Adrenal gland (tissue), 12 donors: Measurements from ENCODE around the gene CSTPP1. TPM values are rescaled to one million over a fixed set of nuclear protein-coding genes. Genes with fewer than 3 reads are reported as not detected.

ENCODE experiments used
- DNase-seq, 7 donors: peaks; one replicate each; pipeline ENCODE4 v3.0.0-alpha.2; 2019 to 2020
- H3K27ac ChIP-seq, 5 donors: fragments of 200-600 bp; sonication (generic) in 4 of 5; 1 replicate in 3 of 5; 2 replicates in 2 of 5; pipeline versions ENCODE4 v1.5.1 to v1.8.0; 2016 to 2020; ENCODE audit warnings: mild to moderate bottlenecking in 1 of 5
- H3K27me3 ChIP-seq: fragments of 200-600 bp; 2 replicates; pipeline ENCODE4 v1.8.0; 2021
- H3K36me3 ChIP-seq, 2 donors: fragments of 200-600 bp; replicated peaks in 1 of 2; 1 replicate in 1 of 2; 2 replicates in 1 of 2; pipeline versions ENCODE4 v1.5.1 to v1.8.0; 2018 to 2022
- H3K4me1 ChIP-seq, 2 donors: fragments of 200-600 bp; replicated peaks in 1 of 2; 1 replicate in 1 of 2; 2 replicates in 1 of 2; pipeline versions ENCODE4 v1.5.1 to v1.8.0; 2018 to 2021
- H3K4me3 ChIP-seq, 4 donors: fragments of 200-600 bp; sonication (generic) in 3 of 4; one replicate each; pipeline ENCODE4 v1.5.1; 2016 to 2018
- H3K9me3 ChIP-seq, 3 donors: fragments of 200-600 bp; sonication (generic) in 1 of 3; replicated peaks in 1 of 3; 1 replicate in 2 of 3; 2 replicates in 1 of 3; pipeline versions ENCODE4 v1.5.1 to v1.8.0; 2016 to 2021
- CTCF ChIP-seq, 6 experiments: fragments of 450-650 bp in 4 of 6; fragments of 200-600 bp in 2 of 6; sonication (generic) in 1 of 6; IDR thresholded peaks; 1 replicate in 5 of 6; 2 replicates in 1 of 6; pipeline versions ENCODE4 v1.5.1 to v1.8.0; 2016 to 2021; ENCODE audit warnings: antibody characterized with exemption in 6 of 6, mild to moderate bottlenecking in 2 of 6, moderate library complexity in 1 of 6
- POLR2A ChIP-seq, 2 donors: fragments of 450-650 bp; IDR thresholded peaks; one replicate each; pipeline ENCODE4 v1.6.1; 2017; ENCODE audit warnings: antibody characterized with exemption in 2 of 2, mild to moderate bottlenecking in 2 of 2, moderate library complexity in 1 of 2
- WGBS, 4 donors: extraction: QIAGEN DNeasy Blood & Tissue Kit in 2 of 4; methylation state at CpG; one replicate each; pipeline versions ENCODE4 v1.1.5 to v1.1.7; 2013 to 2017; 5-methylcytosine and 5-hydroxymethylcytosine counted together
- intact Hi-C, 2 donors: fragments of 100-400 bp; cut with DNase I; formaldehyde crosslinking; loops; one replicate each; pipeline versions ENCODE4 v1.14.1 to v1.15.0; 2022 to 2023
- polyA plus RNA-seq, 3 donors: library from polyadenylated mRNA; stranded (reverse); fragments of 200-250 nt in 2 of 3; fragments of 350-450 nt in 1 of 3; fragmentation: Illumina TruSeq in 1 of 3; extraction: RNeasy Lipid Tissue Mini Kit (QIAGEN cat#74804) in 1 of 3; gene quantifications; one replicate each; pipeline ENCODE4 v1.2.3, GENCODE V29; 2013 to 2014
- total RNA-seq, 9 donors: library from RNA; depleted of rRNA in 4 of 9; stranded (reverse); fragments of >200 nt in 4 of 9; fragments of 120-200 nt in 1 of 9; fragmentation: NEBNext Ultra II Directional in 1 of 9; extraction: Animal tissue kit (Norgen Biotek cat#: 25700) in 1 of 9; gene quantifications; one replicate each; pipeline versions ENCODE4 v1.1.0 to v1.2.4, GENCODE V29; 2013 to 2023
- donor health status: healthy with polysubstance abuse.
- donor health status: Bipolar disorder and iron deficiency.
- donor health status: DM: yes; HTN: yes; CAD: no.
- donor health status: DM: no; HTN: no; CAD: no.
- donor health status: DM: no; HTN: no; CAD: no.
- donor health status: DM: yes; HTN: yes; CAD: no.

The CSTPP1 gene
- total and polyA plus RNA-seq, 12 donors, result 17.6 to 63.0 (median 24.4) TPM

- intact Hi-C loops, result loop anchor here in 1 of 2 donors (10.0 kb wide), 1 partner anchor 450 kb away; no protein-coding TSS in a partner anchor
- WGBS, 4 donors, result 95 to 96% (median 95%) methylated on average over 11 to 16 of the region's 16 CpGs
- Histone ChIP-seq H3K4me3 (no peak overlapping the region), H3K4me1 (no peaks in the 10 kb centered on the region), H3K27ac (no peak overlapping the region), H3K36me3 (no peaks in the 10 kb centered on the region), H3K27me3 (no peaks in the 10 kb centered on the region), H3K9me3 (no peaks in the 10 kb centered on the region)
- DNase-seq, result no peak
- TF ChIP-seq CTCF (IDR thresholded peaks at IDR 0.05) (no peak), POLR2A (IDR thresholded peaks at IDR 0.05) (no peak)
These were observed 42.1 kb upstream of the CSTPP1 start for GRCh38 chr11:46894506-46894905.

DNA sequence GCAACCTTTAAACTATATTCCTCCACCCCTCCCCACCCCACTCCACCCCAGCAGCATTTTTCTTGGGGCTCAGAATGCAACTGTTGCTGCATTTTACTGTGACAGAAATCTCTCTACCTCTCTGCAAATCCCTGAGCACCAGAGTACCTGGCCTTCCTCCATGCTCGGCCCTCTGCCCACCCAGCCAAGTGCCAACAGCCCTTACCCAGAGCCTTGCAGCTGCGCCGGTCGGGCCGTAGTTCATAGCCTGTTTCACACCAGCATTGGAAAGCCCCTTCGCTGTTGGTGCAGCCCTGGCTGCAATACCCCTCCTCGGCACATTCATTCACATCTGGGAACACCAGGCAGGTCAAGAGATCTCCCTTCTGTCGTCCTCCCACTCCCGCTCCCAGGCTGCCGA lies 41.6 kb upstream of the CSTPP1 start:
- WGBS, 4 donors, result 93 to 97% (median 94%) methylated on average over 10 of the region's 10 CpGs
- Histone ChIP-seq H3K36me3 (no peaks in the 10 kb centered on the region), H3K4me1 (no peaks in the 10 kb centered on the region), H3K9me3 (no peaks in the 10 kb centered on the region), H3K27me3 (no peaks in the 10 kb centered on the region), H3K27ac (no peak overlapping the region), H3K4me3 (no peak overlapping the region)
- DNase-seq, result no peak
- TF ChIP-seq POLR2A (IDR thresholded peaks at IDR 0.05), result no peak
- no peak for TF ChIP-seq CTCF (IDR thresholded peaks at IDR 0.05)
- intact Hi-C loops, result loop anchor here in 1 of 2 donors (10.0 kb wide), 1 partner anchor 450 kb away; no protein-coding TSS in a partner anchor

DNA sequence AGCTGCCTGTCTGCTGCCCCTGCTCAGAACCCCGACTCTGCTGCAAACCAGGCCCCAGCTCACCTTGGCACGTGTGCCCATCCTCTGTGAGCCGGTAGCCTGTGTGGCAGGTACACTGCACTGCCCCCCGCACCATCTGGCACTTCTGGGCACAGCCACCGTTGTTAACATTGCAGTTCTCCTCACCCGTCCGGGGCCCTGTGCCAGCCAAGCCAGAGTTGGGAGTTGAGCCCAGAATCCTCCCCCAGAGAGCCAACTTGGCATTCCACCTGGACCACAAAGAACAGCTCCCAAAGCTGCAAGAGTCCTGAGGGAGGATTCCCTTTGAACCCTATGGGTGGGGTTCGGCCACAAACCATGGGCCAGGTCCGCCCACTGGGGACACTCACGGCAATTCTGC lies 40.7 kb upstream of the CSTPP1 start:
- H3K27ac ChIP-seq, result no peak overlapping the region
- intact Hi-C loops, result loop anchor here in 1 of 2 donors (10.0 kb wide), 1 partner anchor 449 kb away; no protein-coding TSS in a partner anchor
- DNase-seq, result peak in 3 of 7 donors; percentile 17 to 41 (median 37)
- H3K9me3 ChIP-seq, result no peaks in the 10 kb centered on the region
- no peaks in the 10 kb centered on the region for H3K36me3 ChIP-seq
- 77 to 96% (median 84%) methylated on average over 7 to 10 of the region's 10 CpGs for WGBS, 4 donors
- H3K27me3 ChIP-seq, result no peaks in the 10 kb centered on the region
- no peak for TF ChIP-seq POLR2A (IDR thresholded peaks at IDR 0.05)
- TF ChIP-seq CTCF (IDR thresholded peaks at IDR 0.05), result no peak
- H3K4me3 ChIP-seq, result no peak overlapping the region
- H3K4me1 ChIP-seq, result no peaks in the 10 kb centered on the region

DNA sequence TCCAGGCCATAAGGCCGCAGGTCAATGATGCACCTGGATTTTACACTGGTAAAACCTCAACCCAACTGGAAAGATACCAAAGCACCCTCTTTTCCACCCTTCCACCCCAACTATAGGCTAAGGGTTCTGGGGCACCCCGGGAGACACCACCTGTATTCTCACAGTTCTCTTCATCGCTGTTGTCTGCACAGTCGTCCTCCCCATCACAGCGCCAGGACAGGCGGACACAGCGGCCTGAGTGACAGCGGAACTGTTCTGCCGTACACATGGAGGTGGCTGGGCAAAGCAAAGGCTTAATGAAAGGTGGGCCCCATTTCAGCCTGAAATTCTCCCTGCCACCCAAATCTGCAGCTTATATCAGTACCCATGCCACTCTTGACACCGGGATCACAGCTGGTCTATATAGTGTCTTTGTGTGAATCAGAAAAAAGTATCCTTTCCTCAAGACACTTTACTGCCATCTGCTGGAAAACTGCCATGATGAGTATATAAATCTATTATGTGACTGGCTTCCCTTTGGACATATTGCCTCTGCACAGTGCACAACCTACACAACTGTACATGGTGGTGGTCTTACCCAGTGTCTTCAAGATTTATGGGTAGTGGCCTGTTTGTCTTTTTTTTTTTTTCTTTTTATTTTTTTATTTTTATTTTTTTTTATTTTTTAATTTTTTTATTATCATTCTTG lies 39.7 kb upstream of the CSTPP1 start:
- Histone ChIP-seq H3K9me3 (no peaks in the 10 kb centered on the region), H3K4me1 (no peaks in the 10 kb centered on the region), H3K27ac (no peak overlapping the region), H3K36me3 (no peaks in the 10 kb centered on the region), H3K27me3 (no peaks in the 10 kb centered on the region), H3K4me3 (no peak overlapping the region)
- no peak for TF ChIP-seq POLR2A (IDR thresholded peaks at IDR 0.05)
- peak in 3 of 6 experiments; percentile 11 to 21 (median 13) for TF ChIP-seq CTCF (IDR thresholded peaks at IDR 0.05)
- DNase-seq, result no peak
- WGBS, 4 donors, result 93 to 98% (median 96%) methylated on average over 10 of the region's 10 CpGs
- intact Hi-C loops, result loop anchor here in 1 of 2 donors (10.0 kb wide), 1 partner anchor 448 kb away; no protein-coding TSS in a partner anchor
